HG03097 (cell line): ENCODE results near the gene DBNDD1.
"Not testable (repeated sequence)": the region's sequence is repeated elsewhere in the genome, so short reads cannot be mapped to it uniquely, and the experiment has no call there.

ENCODE experiments used
- ATAC-seq: cut with Tn5 transposase; IDR thresholded peaks from one replicate; pipeline ENCODE4 v1.9.1; 2021; ENCODE audit not compliant: unreplicated experiment, low FRiP score

Gene DBNDD1

GRCh38 chr16:90012991-90013745 is 6.1 kb downstream of the DBNDD1 start:
- no peak for ATAC-seq

GRCh38 chr16:90011908-90012501 is 7.3 kb downstream of the DBNDD1 start:
- ATAC-seq = no peak

GRCh38 chr16:90011508-90011819 is 7.8 kb downstream of the DBNDD1 start:
- no peak for ATAC-seq

- ATAC-seq = no peak
Observed at GRCh38 chr16:90010676-90011507, 8.4 kb downstream of the DBNDD1 start.

GRCh38 chr16:90009172-90009899 is 9.9 kb downstream of the DBNDD1 start:
- ATAC-seq = no peak

GRCh38 chr16:90008708-90009145 is 10.5 kb downstream of the DBNDD1 start:
- peak; percentile 57 for ATAC-seq

GRCh38 chr16:90007635-90008234 is 11.5 kb downstream of the DBNDD1 start:
- ATAC-seq = not testable (repeated sequence)

- ATAC-seq = no peak
Observed at GRCh38 chr16:90007015-90007414, 12.2 kb downstream of the DBNDD1 start.

- no peak for ATAC-seq
Observed at GRCh38 chr16:90005956-90006663, 13.1 kb downstream of the DBNDD1 start.

GRCh38 chr16:90004577-90004976 is 14.7 kb downstream of the DBNDD1 start:
- ATAC-seq = no peak

- no peak for ATAC-seq
Observed at GRCh38 chr16:90002759-90003158, 16.5 kb downstream of the DBNDD1 start.

- no peak for ATAC-seq
Observed at GRCh38 chr16:90001761-90002503, 17.3 kb downstream of the DBNDD1 start.

- ATAC-seq = no peak
Observed at GRCh38 chr16:90000733-90001427, 18.4 kb downstream of the DBNDD1 start.

- no peak for ATAC-seq
Observed at GRCh38 chr16:89999831-90000574, 19.3 kb downstream of the DBNDD1 start.

GRCh38 chr16:89996178-89996489 is 23.1 kb downstream of the DBNDD1 start:
- ATAC-seq = no peak

- not testable (repeated sequence) for ATAC-seq
Observed at GRCh38 chr16:89995475-89996177, 23.6 kb downstream of the DBNDD1 start.

GRCh38 chr16:89994721-89995474 is 24.4 kb downstream of the DBNDD1 start:
- not testable (repeated sequence) for ATAC-seq
